Subcutaneous adipose tissue (tissue), 4 donors: ENCODE measurements around the gene ALDH7A1. TPM values are rescaled to one million over a fixed set of nuclear protein-coding genes. Genes with fewer than 3 reads are reported as not detected.

Source experiments
- CTCF ChIP-seq: fragments of 450-650 bp; IDR thresholded peaks from one replicate; pipeline ENCODE4 v1.5.1; 2016; ENCODE audit warnings: low read depth, mild to moderate bottlenecking, control low read depth, antibody characterized with exemption, moderate library complexity
- total RNA-seq, 4 donors: library from RNA; depleted of rRNA; stranded (reverse); fragments of >200 nt; gene quantifications; one replicate each; pipeline ENCODE4 v1.1.0, GENCODE V29; 2016

Gene ALDH7A1
- total RNA-seq, 4 donors from 2014 or later: 20.2 to 35.8 (median 27.6) TPM

GRCh38 chr5:126542441-126542840 lies 52.6 kb downstream of the ALDH7A1 start:
- no peak for TF ChIP-seq CTCF

- TF ChIP-seq CTCF: no peak
Measured at GRCh38 chr5:126540631-126541030, 54.4 kb downstream of the ALDH7A1 start.

- no peak for TF ChIP-seq CTCF
Measured at GRCh38 chr5:126538579-126538978, 56.4 kb downstream of the ALDH7A1 start.

GRCh38 chr5:126536874-126537273 lies 58.1 kb downstream of the ALDH7A1 start:
- no peak for TF ChIP-seq CTCF

- no peak for TF ChIP-seq CTCF
Measured at GRCh38 chr5:126535856-126536545, 59.0 kb downstream of the ALDH7A1 start.

- TF ChIP-seq CTCF: no peak
Measured at GRCh38 chr5:126534553-126534952, 60.5 kb downstream of the ALDH7A1 start.

- TF ChIP-seq CTCF: no peak
Measured at GRCh38 chr5:126531543-126532120, 63.4 kb downstream of the ALDH7A1 start.
